ENCODE results near the gene LDLRAD4.

- TF ChIP-seq, protein P1, sequence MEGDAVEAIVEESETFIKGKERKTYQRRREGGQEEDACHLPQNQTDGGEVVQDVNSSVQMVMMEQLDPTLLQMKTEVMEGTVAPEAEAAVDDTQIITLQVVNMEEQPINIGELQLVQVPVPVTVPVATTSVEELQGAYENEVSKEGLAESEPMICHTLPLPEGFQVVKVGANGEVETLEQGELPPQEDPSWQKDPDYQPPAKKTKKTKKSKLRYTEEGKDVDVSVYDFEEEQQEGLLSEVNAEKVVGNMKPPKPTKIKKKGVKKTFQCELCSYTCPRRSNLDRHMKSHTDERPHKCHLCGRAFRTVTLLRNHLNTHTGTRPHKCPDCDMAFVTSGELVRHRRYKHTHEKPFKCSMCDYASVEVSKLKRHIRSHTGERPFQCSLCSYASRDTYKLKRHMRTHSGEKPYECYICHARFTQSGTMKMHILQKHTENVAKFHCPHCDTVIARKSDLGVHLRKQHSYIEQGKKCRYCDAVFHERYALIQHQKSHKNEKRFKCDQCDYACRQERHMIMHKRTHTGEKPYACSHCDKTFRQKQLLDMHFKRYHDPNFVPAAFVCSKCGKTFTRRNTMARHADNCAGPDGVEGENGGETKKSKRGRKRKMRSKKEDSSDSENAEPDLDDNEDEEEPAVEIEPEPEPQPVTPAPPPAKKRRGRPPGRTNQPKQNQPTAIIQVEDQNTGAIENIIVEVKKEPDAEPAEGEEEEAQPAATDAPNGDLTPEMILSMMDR (IDR thresholded peaks at IDR 0.05) = no peak
- no peak for TF ChIP-seq POLR2A (IDR thresholded peaks at IDR 0.05)
Observed at GRCh38 chr18:13551841-13552733, 333.5 kb downstream of the LDLRAD4 start.
